Sciatic nerve (tissue), 2 donors: ENCODE data around the gene PRR5L. TPM values are rescaled to one million over a fixed set of nuclear protein-coding genes. Genes with fewer than 3 reads are reported as not detected.
A peak's percentile ranks its signal among the peaks of the same experiment; 100 is the strongest.
"Not testable (repeated sequence)": the region's sequence is repeated elsewhere in the genome, so short reads cannot be mapped to it uniquely, and the experiment has no call there.

Experiments
- ATAC-seq: fragments of 200-7000 bp; cut with Tn5 transposase; one replicate; pipeline ENCODE4 v1.9.1; 2020; ENCODE audit warnings: mild to moderate bottlenecking, moderate library complexity
- DNase-seq: peaks from one replicate; pipeline ENCODE4 v3.0.0-alpha.2; 2020; ENCODE audit warnings: low spot score
- intact Hi-C: fragments of 100-400 bp; cut with DNase I; formaldehyde crosslinking; loops from one replicate; pipeline ENCODE4 v1.14.2; 2022
- total RNA-seq: library from RNA; stranded (reverse); fragmentation: NEBNext Ultra II Directional; extraction: Animal tissue kit (Norgen Biotek cat#: 25700); gene quantifications from one replicate; pipeline ENCODE4 v1.2.1, GENCODE V29; 2021
- donor health status: DM: no; HTN: no; CAD: no.
- donor health status: DM: no; HTN: no; CAD: no.

PRR5L gene
- total RNA-seq, 1 donor from 2014 or later = 28.6 TPM

DNA sequence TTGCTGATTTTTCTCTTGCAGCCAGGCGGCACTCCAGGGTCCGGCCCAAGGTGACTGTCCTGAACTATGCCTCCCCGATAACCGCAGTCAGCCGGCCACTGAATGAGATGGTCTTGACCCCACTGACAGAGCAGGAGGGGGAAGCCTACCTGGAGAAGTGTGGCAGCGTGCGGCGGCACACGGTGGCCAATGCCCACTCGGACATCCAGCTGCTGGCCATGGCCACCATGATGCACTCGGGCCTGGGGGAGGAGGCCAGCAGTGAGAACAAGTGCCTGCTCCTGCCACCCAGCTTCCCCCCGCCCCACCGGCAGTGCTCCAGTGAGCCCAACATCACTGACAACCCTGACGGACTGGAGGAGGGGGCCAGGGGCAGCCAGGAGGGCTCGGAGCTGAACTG is 166.2 kb downstream of the PRR5L start:
- DNase-seq = no peak
- ATAC-seq = no peak
- intact Hi-C loops = no loop called here

DNA sequence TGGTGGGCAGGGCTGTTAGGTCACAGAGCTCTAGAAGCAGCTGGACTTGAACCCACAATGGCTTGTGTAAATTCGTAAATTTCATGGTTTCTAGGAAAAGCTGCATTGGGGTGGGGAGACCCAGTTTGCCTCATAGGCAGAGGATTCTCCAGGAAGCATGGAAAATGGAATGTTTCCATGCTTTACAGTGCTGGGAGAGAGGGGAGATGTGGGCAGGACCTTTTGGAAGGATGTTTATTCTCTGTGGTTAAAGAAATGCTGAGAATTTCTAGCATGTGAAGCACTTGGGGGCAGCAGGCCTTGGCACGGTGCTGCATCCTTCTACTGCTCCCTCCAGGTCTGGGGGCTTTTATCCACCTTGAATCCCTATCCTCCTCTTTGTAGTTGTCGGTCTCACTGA is 167.7 kb downstream of the PRR5L start:
- DNase-seq = no peak
- no peak for ATAC-seq
- intact Hi-C loops = no loop called here

DNA sequence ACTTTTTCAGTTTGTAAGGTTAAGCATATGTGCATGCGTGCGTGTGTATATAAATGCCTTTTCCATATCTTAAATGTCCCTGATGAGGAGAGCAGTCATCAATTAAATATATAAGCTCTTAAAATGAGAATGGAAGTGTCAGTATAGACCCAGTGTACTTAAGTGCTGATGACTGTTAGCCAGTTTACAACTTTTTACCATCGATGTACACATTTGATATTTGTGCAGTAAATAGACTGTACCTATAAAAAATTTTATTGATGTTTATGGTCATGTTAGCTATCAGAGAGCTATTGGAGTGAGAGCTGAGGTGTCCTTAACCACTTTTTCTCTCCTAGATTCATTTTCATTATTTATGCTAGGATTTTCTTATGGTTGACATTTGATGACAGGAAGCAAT is 168.6 kb downstream of the PRR5L start:
- no peak for ATAC-seq

DNA sequence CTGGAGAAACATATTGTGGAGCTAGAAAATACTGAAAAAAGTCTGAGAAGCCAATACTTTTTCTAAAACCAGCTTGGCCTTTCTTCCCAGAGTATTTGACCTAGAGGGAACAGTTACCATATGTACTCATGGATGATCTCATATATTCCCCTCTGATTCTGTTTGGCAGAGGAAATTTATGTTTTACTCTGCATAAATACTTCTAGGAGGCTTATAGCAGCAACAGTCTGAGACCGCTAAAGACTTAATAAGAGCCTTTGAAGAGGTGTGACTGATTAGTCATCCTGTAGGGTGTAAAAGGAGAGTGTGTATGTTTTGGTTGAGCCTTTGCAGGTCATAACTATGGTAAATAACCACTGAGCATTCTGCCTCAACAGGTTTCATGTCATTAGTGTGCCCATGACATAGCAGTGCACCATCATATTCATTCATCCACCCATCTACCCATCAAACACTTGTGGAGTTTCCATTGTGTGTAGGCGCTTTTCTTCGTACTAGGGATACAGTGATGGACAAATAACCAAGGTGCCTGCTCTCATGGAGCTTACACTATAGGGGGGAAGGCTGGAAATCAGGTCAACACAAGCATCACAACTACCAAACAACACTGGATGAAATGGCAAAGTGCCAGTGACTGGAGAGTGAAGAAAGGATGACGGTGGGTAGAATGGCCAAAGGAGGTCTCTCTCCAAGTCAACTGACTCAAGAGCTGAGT is 169.5 kb downstream of the PRR5L start:
- no peak for DNase-seq
- intact Hi-C loops = no loop called here
- no peak for ATAC-seq

More for the DNA sequence above, 168.6 kb downstream of the PRR5L start:
- DNase-seq = no peak
- intact Hi-C loops = no loop called here

DNA sequence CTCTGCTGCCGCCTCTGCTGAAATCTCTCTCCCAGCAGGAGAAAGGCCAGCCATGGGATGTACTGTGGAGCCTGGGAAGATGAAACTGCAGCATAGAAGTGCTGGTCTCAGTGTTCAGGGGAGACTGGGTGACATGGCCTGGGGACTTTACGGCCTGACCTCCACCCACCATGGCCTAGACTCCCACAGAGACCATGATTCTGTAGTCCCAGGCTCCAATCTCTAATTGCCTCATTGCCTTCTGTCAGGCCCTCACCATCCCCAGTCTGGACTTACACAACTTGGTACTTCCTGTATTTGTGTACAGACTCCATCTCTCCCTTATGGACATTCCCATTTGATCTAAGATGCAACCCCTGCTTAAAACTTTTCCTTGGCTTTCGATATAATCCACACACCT is 170.9 kb downstream of the PRR5L start:
- intact Hi-C loops = no loop called here
- DNase-seq (no peak), ATAC-seq (no peak)

DNA sequence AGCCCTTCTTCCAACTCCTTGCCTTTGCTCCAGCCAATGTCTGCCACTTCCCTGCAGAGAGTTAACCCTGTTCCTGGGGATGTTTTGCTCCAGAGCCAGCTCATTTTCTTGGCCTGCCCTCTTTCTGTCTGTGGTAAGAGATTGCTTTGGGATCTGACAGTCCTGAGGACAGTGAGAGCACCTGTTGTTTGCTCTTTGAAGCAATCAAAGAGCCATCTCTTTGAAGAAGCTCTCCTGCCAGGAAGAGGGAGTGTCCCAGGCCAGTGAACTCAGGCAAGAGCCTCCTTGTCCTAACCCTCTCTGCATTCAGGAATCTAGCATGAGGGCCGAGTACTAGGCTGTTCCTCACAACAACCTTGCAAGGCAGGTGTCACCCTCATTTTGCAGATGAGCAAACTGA is 171.8 kb downstream of the PRR5L start:
- DNase-seq = no peak
- ATAC-seq = no peak
- intact Hi-C loops = no loop called here

DNA sequence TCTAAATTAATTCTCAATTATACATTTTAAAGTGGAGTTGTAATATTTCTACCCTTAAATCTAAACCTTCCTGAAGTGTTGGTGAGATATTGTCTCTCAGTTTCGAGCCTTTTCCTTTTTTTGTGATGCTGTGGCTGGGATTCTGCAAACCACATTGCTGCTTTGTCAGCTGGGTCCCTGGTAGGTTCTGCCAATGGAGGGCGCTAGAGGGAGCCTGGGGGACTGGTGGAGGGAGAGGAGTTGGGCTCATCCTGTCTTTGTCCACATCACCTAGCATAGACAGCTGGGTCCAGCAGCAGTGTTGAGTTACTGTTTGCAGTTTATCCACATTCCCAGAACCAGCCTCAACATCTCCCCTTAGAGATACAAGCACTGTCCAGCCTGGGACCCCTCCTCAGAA is 173.0 kb downstream of the PRR5L start:
- ATAC-seq = no peak
- DNase-seq = no peak
- intact Hi-C loops = no loop called here

DNA sequence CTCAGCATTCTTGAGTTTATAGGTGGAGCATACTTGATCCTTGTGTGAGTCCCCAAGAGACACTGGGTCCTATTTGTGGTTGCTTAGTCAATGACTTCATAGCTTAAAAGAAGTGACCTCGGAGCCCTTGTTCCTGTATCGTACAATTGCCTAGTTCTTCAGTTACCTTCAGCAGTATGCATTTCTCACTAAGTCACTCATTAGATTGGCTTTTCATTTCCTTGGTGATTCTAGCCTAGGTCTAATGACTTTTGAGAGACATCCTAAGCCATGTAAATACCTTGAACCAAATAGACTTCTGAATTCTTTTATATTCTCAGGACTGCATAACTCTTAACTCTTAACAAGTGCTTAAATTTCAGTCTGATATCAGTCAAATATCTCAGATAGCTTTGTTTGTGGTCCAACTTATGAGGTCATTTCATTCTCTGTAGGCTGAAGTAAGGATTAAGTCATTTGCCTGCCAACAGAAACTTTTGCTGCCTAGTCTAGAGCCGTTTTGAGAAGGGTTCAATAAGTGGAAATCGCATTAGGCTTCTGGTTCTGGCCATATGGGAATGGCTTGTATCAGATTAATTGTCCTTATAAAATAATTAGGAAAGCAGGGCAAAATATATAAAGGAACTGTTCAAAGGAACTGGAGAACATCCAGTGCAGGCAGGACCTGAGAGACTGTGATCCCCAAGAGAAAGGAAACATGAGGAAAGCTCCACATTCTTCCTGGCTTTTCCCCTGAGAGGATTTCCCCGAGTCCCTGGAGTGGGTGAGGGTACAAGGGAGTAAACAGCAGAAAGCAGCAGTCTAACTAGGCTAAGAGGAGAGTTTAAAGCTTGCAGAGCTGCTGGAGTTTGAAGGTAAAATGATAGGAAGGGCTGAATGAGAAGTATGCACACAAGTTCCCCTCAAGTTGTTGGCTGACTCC is 174.1 kb downstream of the PRR5L start:
- no peak for ATAC-seq
- intact Hi-C loops = no loop called here
- no peak for DNase-seq

DNA sequence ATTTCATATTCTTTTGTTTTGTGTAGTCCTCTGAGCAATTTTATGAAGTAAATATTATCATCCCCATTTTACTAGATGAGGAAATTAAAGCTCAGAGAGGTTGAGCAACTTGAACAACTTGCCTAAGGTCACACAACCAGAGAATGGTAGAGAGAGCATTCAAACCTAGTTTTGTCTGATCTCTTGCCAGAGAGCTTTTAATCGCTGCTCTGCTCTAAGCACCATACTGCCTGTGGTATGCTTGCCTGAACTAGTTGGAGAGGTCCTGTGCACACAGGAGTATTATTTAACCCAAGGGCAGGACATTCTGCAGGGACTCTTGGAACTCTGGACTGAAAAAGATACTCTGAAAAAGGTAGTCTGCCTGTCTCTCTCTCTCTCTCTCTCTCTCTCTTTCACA is 175.5 kb downstream of the PRR5L start:
- no peak for ATAC-seq
- intact Hi-C loops = no loop called here
- no peak for DNase-seq

DNA sequence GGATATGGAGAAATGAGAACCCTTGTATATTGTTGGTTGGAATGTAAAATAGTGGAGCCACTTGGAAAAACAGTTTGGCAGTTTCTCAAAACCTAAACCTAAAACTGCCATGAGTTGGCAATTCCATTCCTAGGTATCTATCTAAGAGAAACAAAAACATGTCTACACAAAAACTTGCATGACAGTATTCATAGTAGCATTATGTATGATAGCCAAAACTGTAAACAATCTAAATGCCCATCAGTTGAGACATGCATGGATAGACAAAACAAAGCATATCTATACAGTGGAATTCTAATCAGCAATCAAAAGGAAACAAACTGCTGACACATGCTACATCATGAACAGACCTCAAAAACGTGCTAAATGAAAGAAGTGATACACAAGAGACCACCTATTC is 179.1 kb downstream of the PRR5L start:
- no peak for DNase-seq
- intact Hi-C loops = no loop called here
- ATAC-seq = no peak

DNA sequence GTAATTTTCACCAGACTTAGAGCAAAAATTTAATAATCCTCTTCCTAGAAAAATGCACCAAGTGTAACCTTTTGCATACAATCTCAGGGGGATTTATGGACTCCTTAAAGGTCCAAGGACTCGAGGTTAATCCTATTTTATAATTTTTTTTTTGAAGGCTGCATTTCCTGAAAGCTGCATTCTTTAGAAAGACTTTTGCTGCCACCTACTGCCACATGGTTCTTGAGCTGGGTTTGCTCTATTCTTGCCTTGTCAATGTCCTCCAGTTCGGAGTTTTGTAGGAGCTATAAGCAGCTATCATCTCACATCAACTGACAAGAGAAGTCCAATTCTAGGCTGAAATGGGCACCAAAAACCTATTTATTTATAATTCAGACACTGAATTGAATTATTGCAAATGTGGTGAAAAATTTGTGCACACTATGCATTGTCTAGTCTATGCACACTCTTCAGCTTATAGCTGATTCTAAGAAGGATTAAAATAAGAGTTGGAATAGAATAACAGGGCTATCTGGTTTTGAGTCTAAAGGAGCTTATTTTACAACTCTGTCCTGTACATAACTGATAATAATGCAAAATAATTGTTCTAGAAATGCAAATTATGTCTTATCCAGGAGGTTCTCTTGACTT is 182.7 kb downstream of the PRR5L start:
- intact Hi-C loops = no loop called here
- ATAC-seq = peak; percentile 74
- DNase-seq = no peak

DNA sequence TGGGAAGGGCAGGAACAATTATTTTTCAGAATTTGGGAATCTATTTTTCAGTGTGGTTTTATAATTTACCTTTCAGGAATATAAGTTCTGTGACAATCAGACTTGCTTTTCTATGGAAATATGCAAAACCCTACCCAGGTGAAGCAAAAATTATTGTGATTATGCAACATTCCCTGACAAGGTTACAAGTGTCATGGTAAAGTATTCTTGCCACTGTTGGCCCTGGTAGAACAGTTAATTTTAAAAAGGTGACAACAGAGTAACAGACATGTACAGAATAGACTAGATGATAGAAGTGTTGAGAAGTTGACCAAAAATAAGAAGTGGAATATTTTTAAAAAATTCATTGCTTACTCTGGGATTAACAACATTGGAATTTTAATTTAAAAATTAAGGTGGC is 184.7 kb downstream of the PRR5L start:
- DNase-seq (no peak), ATAC-seq (no peak)
- intact Hi-C loops = no loop called here

DNA sequence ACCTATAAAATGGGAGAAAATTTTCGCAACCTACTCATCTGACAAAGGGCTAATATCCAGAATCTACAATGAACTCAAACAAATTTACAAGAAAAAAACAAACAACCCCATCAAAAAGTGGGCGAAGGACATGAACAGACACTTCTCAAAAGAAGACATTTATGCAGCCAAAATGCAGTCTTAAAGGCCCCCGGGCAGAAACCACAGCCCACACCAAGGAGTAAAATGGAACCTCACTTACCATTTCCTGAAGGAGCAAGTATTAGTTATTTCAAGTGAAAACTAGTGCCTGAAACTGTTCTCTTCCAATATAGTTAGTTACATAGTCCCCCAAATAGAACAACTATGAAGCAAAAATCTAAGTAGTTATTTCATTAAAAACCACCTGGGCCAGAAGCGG is 187.0 kb downstream of the PRR5L start:
- DNase-seq, ATAC-seq, intact Hi-C loops: not testable (repeated sequence)

DNA sequence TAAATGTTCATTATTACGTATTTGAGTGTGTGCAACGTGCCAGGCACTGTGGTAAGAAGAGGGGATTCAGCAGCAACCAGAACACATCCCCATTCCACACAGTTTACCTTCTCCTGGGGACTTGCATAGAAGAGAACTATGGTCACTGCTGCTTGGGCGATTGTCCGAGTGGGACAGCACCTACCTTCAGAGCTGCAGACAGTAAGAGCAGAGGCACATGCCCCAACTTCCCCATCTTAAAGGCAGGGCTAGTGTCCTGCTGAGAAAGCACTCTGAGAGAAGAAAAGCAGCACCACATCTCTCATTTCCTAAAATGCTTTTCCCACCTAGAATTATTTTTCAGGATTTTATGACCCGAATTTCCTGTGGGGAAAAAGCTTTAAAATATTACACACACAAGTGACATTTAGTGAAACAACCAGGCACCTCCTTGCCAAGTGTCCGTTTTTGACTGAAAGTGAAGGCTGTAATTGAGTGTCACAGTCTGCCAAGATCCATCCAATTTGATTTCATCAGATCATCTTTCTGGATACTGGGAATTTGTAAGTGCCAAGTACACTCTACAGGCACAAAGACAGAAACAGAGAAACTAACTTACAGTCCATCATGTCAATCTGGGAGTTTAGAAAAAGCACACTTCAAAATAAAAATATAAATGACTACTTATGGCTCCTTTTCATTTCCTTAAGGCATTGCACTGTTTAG is 189.4 kb downstream of the PRR5L start:
- intact Hi-C loops = no loop called here
- ATAC-seq (peak; percentile 50), DNase-seq (no peak)

DNA sequence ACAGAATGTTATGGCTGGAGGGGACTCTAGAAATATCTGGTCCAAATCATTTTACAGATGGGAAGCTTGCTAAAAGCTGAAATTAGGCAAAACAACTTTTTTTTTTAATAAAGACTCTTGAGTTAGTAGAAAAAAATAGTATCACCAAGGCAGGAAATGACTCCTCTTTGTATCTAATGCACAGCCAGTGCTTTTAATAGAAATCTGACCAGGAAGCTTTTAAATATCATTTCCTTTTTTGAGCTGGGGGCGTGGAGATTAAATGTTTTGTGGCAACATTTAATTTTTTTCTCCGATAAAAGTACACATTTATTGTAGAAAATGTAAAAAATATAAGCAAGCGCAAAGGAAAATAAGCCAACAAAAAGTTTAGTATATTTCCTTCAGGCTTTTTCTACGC is 191.5 kb downstream of the PRR5L start:
- DNase-seq (no peak), ATAC-seq (no peak)
- intact Hi-C loops = no loop called here

DNA sequence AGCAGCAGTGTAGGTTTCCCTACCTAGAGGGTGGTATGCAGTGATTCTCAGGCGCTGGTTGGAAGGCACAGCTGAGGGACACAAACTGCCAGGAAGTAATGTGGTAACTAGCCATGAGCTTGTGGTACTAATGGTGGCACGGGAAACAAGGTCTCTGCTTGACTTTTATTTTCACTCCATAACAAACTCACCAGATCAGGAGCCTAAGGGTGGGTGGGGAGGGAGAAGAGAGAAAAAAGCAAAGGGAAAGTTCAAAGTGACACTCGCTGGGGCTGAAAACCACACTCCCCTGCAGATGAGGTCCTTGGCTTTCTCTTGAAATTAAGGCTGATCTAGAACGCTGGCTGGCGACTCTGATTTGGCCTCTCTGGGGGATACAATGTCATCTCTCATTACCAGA is 192.0 kb downstream of the PRR5L start:
- DNase-seq = no peak
- intact Hi-C loops = no loop called here
- no peak for ATAC-seq

DNA sequence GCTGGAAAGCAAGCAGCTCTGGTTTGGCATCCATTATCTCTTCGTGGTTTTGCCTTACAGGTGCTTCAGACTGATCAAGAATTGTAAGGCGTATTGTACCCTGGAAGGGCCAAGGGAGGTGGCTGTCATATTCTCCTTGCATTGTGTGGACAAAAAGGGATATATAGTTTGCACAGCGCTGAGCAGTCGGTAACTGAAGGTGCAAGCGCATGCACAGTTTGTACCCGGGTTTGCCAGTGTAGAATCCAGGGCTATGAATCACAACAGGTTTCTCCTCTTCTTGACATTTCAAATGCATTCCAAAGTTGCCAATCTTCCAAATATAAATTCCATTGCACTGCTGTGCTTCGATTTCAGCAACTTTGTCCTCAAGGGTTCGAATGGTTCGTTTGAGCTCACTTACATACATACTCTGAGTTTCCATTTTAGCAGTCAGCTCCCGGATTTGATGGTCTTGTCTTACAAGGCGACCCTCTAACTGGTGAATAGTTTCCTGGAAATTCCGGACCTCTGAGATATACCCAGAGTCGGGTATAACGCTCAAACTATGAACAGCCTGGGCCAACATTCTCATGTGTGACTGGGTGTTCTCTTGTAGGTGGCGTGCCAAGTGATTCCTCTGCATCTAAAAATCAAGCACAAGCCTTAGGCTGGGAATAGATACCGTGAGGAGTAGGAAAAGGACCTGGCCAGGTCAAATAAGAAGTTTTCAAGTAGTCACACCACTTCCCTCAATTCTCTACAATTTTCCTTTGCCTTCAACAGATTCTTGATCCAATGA is 194.1 kb downstream of the PRR5L start:
- intact Hi-C loops = no loop called here
- ATAC-seq = no peak
- no peak for DNase-seq

DNA sequence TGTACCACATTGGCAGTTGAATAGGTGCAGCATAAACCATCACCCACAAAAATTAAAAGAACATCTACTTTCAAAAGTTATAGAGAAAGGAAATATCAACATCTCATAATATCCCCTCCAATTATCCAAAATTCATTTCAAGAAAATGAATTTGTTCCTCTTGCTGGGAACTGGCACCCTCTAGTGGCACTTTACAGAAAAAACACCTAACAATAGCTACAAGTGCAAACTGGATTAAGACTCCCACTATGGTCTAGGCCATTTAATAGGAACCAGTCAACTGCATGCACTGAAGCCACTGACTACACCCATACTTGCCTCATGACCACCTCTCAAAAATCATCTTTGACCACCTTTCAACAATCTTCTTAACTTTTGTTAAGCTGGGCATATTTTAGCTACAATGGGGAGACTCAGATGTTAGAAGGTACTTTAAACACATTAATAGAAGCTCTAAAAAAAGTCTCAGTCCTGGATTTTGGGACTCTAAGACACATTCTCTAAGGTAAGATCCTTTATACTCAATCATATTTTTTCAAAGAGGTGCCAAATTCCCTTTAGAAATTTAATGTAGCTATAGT is 196.7 kb downstream of the PRR5L start:
- no peak for DNase-seq
- ATAC-seq = no peak
- intact Hi-C loops = no loop called here
